B cell (primary cell): Measurements from ENCODE around the gene ZBTB16.

Source experiments
- CTCF ChIP-seq: fragments of 200-600 bp; IDR thresholded peaks from one replicate; pipeline ENCODE4 v1.8.0; 2022; ENCODE audit warnings: antibody characterized with exemption, mild to moderate bottlenecking
- EZH2 ChIP-seq: IDR thresholded peaks from 2 replicates; pipeline ENCODE4 v1.6.1; 2012; ENCODE audit warnings: borderline replicate concordance, low read depth, mild to moderate bottlenecking, moderate library complexity, low read length; ENCODE audit not compliant: insufficient read depth, poor library complexity, severe bottlenecking

- no peak for TF ChIP-seq CTCF
- TF ChIP-seq EZH2: no peak
These were observed 98.1 kb downstream of the ZBTB16 start for GRCh38 chr11:114157476-114158050.
